Fibroblast of gingiva (primary cell): Measurements from ENCODE around the gene HTR1D.

ENCODE experiments used
- DNase-seq: peaks from one replicate; pipeline ENCODE4 v3.0.0-alpha.2; 2011; ENCODE audit warnings: low read depth

Gene HTR1D

GRCh38 chr1:23150125-23150524 is 67.2 kb downstream of the HTR1D start:
- DNase-seq: no peak

GRCh38 chr1:23149114-23149513 is 68.2 kb downstream of the HTR1D start:
- DNase-seq: no peak

GRCh38 chr1:23148084-23148483 is 69.2 kb downstream of the HTR1D start:
- no peak for DNase-seq
